GM19239 (cell line): ENCODE results near the gene APLP2.
"Not testable (repeated sequence)": the region's sequence is repeated elsewhere in the genome, so short reads cannot be mapped to it uniquely, and the experiment has no call there.

Experiments
- DNase-seq: peaks from one replicate; pipeline ENCODE4 v3.0.0; 2011; ENCODE audit warnings: low spot score; ENCODE audit not compliant: insufficient read length
- FAIRE-seq: peaks from 2 replicates; lab custom pipeline; 2011; peaks lifted over from hg19 to GRCh38; lab: Jason Lieb, UNC

Gene APLP2

DNA sequence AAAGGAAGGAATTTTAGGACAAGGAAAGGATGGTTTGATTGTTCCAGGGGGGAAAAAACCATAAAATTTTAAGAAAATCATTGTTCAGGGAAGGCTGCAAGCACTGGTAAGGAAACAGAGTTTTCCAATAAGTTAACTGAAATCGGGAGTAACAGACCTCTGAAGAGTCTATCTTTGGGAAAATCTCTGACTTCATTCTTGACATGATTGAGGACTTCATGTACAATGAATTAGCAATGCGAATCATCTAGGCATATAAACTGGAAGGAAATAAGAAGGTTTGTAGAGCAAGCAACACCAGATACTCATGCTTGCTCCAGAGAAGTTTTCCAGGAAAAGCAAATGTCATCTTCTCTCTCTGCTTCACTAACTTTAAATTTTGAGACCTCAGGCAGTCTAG is 18.5 kb downstream of the APLP2 start:
- no peak for DNase-seq
- no peak for FAIRE-seq

DNA sequence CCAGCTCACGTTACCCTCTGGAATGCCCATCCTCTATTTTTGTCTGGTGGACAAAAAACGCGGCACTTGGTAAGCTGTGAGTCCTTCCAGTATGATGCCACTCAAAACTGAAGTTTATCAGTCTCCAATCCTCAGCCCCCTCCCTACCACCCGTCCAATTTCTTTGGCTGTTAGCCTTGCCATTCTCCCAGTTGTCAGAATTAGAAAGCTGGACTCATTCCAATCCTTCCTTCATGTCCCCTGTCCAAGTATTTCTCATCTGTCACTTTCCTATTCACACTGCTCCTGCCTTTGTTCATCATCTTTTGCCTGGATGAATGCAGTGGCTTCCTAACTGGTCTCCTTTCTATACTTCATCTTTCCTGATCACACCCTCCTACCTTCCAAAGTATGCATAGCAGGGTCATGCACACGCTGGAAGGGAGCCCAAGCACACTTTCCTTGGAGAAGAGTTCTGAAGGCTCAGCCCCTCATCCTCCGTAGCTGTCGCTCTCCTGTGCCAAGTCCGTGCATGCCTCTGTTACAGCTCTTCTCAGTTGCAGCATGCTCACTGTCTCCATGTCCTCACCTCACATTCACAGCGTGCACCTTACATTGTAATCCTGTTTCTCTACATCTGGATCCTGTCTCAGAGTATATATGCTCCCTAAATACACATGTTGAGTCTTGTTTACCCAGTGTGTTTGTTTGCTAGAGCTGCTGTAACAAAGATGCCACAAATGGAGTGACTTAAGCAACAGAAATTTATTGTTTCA is 19.4 kb downstream of the APLP2 start:
- FAIRE-seq: no peak
- DNase-seq: no peak

GRCh38 chr11:130089674-130090073 is 20.0 kb downstream of the APLP2 start:
- no peak for FAIRE-seq
- no peak for DNase-seq

GRCh38 chr11:130090517-130090916 is 20.8 kb downstream of the APLP2 start:
- not testable (repeated sequence) for DNase-seq, FAIRE-seq

- not testable (repeated sequence) for FAIRE-seq, DNase-seq
Observed at GRCh38 chr11:130091169-130091568, 21.5 kb downstream of the APLP2 start.

DNA sequence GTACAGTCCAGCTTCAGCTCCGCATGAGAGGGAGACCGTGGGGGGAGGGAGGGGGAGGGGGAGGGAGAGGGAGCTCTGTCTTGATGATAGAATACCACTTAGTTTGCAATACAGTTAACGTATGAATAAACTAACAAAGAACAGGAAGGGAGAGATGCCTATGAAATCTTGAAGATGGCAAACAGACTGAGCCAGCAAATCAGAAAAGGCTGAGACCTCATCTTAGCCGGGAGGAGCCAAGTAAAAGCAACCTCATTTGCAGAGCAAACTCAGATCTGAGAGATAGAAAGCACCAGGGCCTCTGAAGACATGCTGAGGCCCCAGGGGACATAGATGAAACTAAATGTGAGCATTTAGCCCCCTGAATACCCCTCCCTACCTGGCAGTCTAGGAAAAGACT is 23.0 kb downstream of the APLP2 start:
- DNase-seq (no peak), FAIRE-seq (no peak)

DNA sequence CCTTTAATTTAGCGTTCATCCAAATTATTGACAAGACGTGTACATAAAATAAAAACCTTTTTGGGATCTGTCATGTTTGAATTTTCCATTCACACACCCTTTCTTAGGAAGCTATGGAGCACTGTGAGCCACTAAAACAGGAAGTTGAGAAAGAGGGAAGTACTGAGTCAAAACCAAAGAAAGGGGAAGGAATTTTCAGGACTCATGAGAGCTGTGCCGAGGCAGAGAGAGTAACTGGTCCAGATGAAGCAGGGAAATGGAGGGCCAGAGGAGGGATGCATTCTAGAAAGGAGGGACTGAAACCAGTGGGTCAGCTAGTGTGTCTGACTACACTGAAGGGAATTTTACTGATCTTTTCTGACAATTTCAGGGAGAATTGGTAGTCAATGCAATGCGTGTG is 24.9 kb downstream of the APLP2 start:
- no peak for FAIRE-seq
- no peak for DNase-seq

GRCh38 chr11:130095326-130095725 is 25.6 kb downstream of the APLP2 start:
- no peak for FAIRE-seq

DNA sequence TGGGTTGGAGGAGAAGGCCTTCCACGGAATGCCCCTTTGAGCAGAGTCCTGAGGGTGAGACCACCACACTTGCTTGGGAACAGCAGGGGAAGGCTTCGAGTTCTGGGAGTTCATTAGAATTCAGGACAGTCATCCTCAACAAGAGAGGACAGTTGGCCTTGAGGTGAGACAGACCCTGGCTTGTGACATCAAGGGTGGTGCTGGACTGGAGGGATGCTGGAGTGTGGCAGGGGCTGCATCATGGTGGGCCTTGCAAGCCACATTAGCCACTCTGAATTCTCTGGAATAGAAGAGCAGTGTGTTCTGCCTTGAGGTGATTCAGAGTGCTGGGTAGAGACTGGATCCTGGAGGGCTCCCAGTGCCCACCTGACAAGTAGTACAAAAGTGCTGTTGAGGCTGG is 26.3 kb downstream of the APLP2 start:
- no peak for DNase-seq
- no peak for FAIRE-seq

More at GRCh38 chr11:130095326-130095725, 25.6 kb downstream of the APLP2 start:
- DNase-seq: no peak

GRCh38 chr11:130096823-130097222 is 27.1 kb downstream of the APLP2 start:
- DNase-seq: no peak
- no peak for FAIRE-seq

DNA sequence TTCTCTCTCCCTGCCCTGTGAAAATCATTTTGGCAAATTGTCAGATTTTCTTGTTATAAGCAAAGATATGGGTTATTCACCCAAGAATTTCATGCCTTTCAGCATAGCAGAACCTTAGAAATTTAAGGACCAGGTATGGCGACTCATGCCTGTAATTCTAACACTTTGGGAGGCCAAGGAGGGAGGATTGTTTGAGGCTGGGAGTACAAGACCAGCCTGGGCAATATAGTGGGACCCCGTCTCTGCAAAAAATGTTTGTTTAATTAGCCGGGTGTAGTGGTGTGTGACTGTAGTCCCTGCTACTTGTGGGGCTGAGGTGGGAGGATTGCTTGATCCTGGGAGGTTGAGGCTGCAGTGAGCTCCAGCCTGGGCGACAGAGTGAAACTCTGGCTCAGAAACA is 27.6 kb downstream of the APLP2 start:
- FAIRE-seq (no peak), DNase-seq (no peak)

- FAIRE-seq (no peak), DNase-seq (no peak)
Observed at GRCh38 chr11:130099356-130099755, 29.7 kb downstream of the APLP2 start.

- FAIRE-seq (no peak), DNase-seq (no peak)
Observed at GRCh38 chr11:130100381-130101095, 30.8 kb downstream of the APLP2 start.

GRCh38 chr11:130101661-130102060 is 32.0 kb downstream of the APLP2 start:
- no peak for FAIRE-seq
- DNase-seq: no peak

- FAIRE-seq: no peak
- no peak for DNase-seq
Observed at GRCh38 chr11:130102301-130103249, 32.9 kb downstream of the APLP2 start.

- DNase-seq (no peak), FAIRE-seq (no peak)
Observed at GRCh38 chr11:130103296-130103814, 33.7 kb downstream of the APLP2 start.

GRCh38 chr11:130106381-130106780 is 36.7 kb downstream of the APLP2 start:
- no peak for FAIRE-seq
- no peak for DNase-seq

- not testable (repeated sequence) for FAIRE-seq, DNase-seq
Observed at GRCh38 chr11:130108671-130109070, 39.0 kb downstream of the APLP2 start.

DNA sequence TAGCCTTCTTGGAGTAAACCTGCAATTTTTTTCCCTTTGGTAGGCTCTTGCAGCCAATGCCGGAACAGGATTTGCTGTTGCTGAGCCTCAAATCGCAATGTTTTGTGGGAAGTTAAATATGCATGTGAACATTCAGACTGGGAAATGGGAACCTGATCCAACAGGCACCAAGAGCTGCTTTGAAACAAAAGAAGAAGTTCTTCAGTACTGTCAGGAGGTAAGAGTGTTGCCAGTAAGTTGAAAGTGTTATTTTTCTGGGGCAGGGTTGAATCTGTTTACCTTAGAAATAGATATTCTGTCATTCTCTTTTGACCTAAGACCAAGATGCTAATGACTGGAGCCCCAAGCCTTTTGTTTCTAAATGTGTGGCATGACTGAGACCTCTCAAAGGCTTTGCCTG is 39.7 kb downstream of the APLP2 start:
- no peak for FAIRE-seq
- DNase-seq: no peak

DNA sequence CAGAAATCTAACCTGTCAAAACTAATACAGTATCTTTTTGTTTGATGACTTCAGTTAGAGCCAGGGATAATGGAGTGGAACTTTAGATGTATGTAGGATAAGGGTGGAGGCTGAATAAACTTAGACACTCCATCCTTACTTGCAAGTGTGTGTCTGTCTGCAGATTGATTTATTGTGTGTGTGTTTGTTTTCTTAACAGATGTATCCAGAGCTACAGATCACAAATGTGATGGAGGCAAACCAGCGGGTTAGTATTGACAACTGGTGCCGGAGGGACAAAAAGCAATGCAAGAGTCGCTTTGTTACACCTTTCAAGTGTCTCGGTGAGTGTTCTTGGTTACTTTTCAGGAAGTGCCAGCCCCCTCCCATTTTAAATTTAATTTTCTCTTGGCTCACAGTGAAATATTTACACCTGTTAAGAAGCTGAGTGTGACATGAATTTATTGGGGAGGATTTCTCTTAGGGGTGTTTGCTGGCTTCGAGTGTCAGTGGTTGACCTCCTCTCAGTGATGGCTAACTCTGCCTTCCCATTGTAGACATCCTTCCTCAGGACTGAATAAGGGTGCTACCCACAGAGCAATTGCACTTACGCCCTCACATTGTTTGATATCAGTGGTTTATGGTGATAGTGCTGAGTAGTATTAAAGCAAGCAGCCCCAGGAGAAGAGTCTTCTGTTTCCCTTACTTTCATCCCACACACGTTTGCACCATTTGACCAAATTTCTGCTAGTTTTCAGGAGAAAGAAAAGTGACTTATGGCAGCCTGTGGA is 40.8 kb downstream of the APLP2 start:
- FAIRE-seq (no peak), DNase-seq (no peak)
